Activated CD8-positive, alpha-beta memory T cell treated with anti-CD3 and anti-CD28 coated beads for 48 hours (primary cell): ENCODE results near the gene ZFP90.
A peak's percentile ranks its signal among the peaks of the same experiment; 100 is the strongest.

ENCODE experiments used
- DNase-seq, 3 experiments: peaks; one replicate each; pipeline ENCODE4 v3.0.0-alpha.2; 2020; ENCODE audit warnings: low read depth in 2 of 3, low spot score in 2 of 3

Gene ZFP90

GRCh38 chr16:68577352-68577853 lies 38.3 kb downstream of the ZFP90 start:
- DNase-seq: no peak

GRCh38 chr16:68590201-68590994 lies 51.3 kb downstream of the ZFP90 start:
- DNase-seq: peak; percentile 24 to 56 (median 29)

DNA sequence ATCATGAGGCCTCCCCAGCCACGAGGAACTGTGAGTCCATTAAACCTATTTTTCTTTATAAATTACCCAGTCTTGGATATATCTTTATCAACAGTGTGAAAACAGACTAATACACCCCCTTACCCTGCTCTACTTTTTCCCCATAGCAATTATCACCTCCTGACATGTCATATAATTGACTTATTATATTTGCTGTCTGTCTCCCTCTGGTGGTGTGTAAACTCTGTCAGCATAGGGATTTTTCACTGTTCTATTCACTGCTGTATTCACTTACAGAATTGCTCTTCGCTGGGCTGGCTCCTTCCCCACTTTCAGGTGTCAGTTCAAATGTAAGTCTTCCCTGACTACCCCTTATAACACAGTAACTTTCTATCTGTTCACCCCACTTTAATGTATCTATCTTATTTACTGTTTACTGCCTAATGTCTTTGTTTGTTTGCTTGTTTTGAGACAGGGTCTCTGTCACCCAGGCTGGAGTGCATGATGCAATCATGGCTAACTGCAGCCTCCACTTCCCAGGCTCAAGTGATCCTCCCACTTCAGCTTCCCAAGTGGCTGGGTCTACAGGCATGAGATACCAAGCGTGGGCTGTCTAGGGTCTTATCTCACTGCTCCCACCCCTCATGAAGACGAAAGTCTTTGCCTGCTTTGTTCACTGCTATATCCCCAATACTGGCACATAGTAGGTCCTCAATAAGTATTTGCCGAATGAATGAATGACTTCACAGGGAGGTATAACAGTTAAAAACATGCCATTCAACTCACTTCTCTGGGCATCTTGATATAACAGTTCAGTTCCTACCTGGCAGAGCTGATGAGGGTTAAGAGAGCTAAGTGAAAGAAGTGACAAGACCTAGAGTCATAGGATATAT lies 53.6 kb downstream of the ZFP90 start:
- no peak for DNase-seq

DNA sequence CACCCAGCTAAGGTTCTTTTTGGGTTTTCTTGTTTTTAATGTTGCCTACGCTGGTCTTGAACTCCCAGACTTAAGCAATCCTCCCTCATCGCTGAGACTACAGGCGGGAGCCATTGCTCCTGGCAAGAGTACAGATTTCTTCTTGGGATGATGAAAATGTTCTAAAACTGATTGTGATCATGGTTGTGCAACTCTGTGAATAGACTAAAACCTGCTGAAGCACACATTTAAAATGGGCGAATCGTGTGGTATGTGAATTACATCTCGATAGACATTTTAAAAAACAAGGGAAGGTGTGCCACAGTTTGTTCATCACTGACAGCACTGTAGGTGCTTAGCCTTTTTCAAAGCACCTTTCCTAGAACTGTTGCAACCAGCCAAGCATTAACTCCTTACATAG lies 57.2 kb downstream of the ZFP90 start:
- DNase-seq: no peak

- no peak for DNase-seq
Measured at GRCh38 chr16:68599586-68599985, 60.5 kb downstream of the ZFP90 start.

DNA sequence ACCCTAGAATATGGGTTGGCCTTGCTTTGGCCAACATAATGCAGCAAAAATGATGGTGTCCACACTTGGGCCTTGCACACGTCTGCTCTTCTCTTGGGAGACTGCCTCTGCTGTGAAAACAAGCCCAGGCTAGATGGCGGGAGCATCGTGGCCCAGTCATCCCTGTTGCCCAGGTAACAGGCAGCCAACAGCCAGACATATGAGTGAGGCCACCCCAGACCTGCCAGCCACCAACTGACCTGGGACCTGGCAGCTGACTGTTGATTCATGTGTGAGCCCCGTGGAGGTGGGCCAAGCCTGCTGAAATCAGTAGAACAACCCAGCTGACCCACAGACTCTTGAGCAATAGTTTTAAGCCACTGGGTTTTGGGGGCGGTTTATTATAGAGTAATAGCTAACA lies 66.7 kb downstream of the ZFP90 start:
- no peak for DNase-seq

DNA sequence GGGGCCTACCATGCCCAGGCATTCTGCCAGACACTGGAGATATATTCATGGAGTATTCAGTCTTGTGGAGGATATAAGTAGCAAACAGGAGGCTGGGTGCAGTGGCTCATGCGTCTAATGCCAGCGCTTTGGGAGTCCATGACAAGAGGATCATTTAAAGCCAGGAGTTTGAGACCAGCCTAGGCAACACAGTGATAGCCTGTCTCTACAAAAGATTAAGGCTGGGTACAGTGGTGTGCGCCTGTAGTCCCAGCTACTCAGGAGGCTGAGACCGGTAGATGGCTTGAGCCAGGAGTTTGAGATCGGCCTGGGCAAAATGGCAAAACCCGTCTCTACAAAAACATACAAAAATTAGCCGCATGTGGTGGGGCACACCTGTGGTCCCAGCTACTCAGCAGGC lies 68.4 kb downstream of the ZFP90 start:
- DNase-seq: no peak

DNA sequence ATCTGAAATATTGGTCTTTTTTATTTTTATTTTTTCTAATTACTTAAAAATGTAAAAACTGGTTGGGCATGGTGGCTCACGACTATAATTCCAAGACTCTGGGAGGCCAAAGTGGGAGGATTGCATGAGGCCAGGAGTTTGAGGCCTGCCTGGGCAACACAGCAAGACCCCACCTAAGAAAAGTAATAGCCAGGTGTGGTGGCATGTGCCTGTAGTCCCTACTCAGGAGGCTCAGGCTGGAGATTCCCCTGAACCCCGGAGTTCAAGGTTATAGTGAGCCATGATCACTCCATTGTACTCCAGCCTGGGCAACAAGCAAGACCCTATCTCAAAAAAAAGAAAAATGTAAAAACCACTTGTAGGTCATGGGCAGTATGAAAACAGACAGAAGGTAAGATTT lies 69.2 kb downstream of the ZFP90 start:
- no peak for DNase-seq

DNA sequence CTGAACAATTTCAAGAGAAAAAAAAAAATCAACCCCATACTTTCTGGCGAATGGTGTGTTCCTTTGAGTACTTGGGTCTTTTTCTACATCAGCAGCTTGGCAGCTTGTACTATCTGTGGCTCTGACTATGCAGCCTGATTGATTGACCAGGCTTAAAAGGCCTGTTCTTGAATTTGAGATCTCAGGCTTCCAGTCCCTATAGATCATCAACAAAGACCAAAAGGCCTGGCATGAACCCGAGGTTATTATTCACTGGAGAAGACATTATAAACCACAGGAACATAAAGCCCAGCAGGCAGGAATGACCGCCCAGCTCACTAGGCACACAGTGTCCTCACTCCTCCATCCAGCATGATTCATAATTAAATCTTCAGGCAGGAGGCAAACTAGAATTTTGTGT lies 73.9 kb downstream of the ZFP90 start:
- DNase-seq: no peak

DNA sequence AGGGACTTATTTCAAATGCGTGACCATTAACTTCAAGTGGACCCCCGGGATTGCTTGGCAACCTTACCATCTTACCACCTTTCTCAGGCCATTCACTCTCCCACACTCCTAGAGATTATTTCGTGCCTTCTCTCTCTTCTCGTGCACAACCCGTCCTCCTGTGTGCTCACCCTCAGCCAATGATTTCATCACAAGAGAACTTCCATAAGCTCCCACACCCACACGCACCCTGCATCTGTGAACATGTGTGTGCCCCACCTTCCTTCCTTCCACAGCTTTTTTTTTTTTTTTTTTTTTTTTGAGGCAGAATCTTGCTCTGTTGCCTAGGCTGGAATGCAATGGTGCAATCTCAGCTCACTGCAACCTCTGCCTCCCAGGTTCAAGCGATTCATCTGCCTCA lies 78.6 kb downstream of the ZFP90 start:
- DNase-seq: no peak
